Measurements from ENCODE around the gene NEUROG1.

The NEUROG1 gene

DNA sequence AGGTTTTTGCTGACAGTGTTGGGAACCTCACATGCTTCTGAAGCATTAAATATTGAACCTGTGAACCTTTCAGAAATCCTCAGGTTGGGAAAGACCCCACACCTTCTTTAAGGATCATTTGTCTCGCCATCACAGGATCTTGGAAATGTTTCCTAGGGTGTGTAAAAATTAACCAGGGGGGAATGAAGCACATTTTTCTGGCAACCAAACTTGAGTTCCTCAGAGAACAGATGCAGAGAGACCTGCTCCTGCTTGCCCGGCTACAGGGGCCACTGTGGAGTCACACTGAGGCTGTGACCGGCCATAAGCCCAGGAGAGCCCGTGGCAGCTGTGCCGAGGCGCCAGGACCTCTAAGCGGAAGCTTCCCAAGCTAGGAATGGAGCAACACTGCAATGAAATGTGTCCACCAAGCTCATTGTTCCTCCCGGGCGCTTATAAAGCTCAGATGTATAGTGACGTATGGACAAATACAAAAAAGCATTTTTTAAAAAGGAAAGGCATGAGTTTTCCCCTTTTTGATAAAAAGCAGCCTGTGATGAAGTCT is 35.4 kb upstream of the NEUROG1 start:
- H3K9me3 ChIP-seq (ENCODE audit: control insufficient read depth, insufficient read depth, low read depth, low read length), result no peaks in the 10 kb centered on the region
- no peaks in the 10 kb centered on the region for H3K4me1 ChIP-seq (ENCODE audit: control insufficient read depth, insufficient read depth, low read length)
- ChIA-PET POLR2A (no interaction called here), CTCF (interaction anchor here (0.5 to 17.7 kb wide), 12 partner anchors 8 to 1138 kb away, joined by 3 to 575 read pairs (median 4); partner anchors contain the start of genes CXCL14 and SLC25A48)
- no peaks in the 10 kb centered on the region for H3K36me3 ChIP-seq (ENCODE audit: control insufficient read depth in 2 of 2, insufficient read depth in 1 of 2, low read length in 2 of 2)
- no peak overlapping the region for H3K4me3 ChIP-seq (ENCODE audit: low read depth, low read length)
- no peak overlapping the region for H3K27ac ChIP-seq (ENCODE audit: extremely low read depth, low read depth, low read length)
- TF ChIP-seq ZNF175 (tag by site-specific recombination; IDR thresholded peaks at IDR 0.05), result no peak
- TF ChIP-seq ZNF174 (tag by site-specific recombination; IDR thresholded peaks at IDR 0.05), result no peak
- no peak for TF ChIP-seq ZNF2 (tag by site-specific recombination; IDR thresholded peaks at IDR 0.05)
- TF ChIP-seq, protein P1, sequence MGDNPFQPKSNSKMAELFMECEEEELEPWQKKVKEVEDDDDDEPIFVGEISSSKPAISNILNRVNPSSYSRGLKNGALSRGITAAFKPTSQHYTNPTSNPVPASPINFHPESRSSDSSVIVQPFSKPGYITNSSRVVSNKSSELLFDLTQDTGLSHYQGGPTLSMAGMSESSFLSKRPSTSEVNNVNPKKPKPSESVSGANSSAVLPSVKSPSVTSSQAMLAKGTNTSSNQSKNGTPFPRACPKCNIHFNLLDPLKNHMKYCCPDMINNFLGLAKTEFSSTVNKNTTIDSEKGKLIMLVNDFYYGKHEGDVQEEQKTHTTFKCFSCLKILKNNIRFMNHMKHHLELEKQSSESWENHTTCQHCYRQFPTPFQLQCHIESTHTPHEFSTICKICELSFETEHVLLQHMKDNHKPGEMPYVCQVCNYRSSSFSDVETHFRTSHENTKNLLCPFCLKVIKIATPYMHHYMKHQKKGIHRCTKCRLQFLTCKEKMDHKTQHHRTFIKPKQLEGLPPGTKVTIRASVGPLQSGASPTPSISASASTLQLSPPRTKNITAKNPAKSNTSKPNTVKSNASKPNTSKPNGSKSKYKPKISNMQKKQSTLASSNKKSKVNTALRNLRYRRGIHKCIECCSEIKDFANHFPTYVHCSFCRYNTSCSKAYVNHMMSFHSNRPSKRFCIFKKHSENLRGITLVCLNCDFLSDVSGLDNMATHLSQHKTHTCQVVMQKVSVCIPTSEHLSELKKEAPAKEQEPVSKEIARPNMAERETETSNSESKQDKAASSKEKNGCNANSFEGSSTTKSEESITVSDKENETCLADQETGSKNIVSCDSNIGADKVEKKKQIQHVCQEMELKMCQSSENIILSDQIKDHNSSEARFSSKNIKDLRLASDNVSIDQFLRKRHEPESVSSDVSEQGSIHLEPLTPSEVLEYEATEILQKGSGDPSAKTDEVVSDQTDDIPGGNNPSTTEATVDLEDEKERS (tag by site-specific recombination; IDR thresholded peaks at IDR 0.05), result no peak
- no peak for TF ChIP-seq PRDM4 (tag by site-specific recombination; IDR thresholded peaks at IDR 0.05)
- TF ChIP-seq ELK4 (IDR thresholded peaks at IDR 0.05; ENCODE audit: borderline replicate concordance, low read depth, low read length), result no peak
- TF ChIP-seq ZNF843 (tag by site-specific recombination; IDR thresholded peaks at IDR 0.05), result no peak
- no peak for TF ChIP-seq INSM2 (tag by site-specific recombination; IDR thresholded peaks at IDR 0.05)
- no peak for TF ChIP-seq ZNF548 (tag by site-specific recombination; IDR thresholded peaks at IDR 0.05)
- TF ChIP-seq ZNF121 (tag by site-specific recombination; IDR thresholded peaks at IDR 0.05), result no peak

DNA sequence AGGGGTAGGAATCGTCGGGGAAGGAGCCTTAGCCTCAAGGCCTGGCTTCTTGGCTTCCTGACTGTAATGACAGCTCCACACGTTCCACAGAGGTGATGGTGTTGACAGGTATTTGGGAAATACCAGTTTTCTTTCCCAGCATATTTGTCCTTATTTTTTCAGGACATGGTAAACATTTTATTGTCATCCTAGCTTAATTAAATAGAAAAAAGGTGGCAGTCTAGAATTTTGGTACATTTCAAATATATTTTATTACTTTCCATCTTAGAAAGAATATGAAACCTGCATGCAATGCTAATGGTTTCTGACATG is 34.6 kb upstream of the NEUROG1 start:
- POLR2A ChIA-PET, result no interaction called here

More for the DNA sequence above, 34.6 kb upstream of the NEUROG1 start:
- Histone ChIP-seq H3K9me3 (ENCODE audit: control insufficient read depth, insufficient read depth, low read depth, low read length) (no peaks in the 10 kb centered on the region), H3K4me3 (ENCODE audit: low read depth, low read length) (no peak overlapping the region), H3K4me1 (ENCODE audit: control insufficient read depth, insufficient read depth, low read length) (no peaks in the 10 kb centered on the region), H3K36me3 (ENCODE audit: control insufficient read depth in 2 of 2, insufficient read depth in 1 of 2, low read length in 2 of 2) (no peaks in the 10 kb centered on the region), H3K27ac (ENCODE audit: extremely low read depth, low read depth, low read length) (no peak overlapping the region)
- no peak for TF ChIP-seq ZNF658 (tag by site-specific recombination; IDR thresholded peaks at IDR 0.05)
- TF ChIP-seq KLF16 (tag by site-specific recombination; IDR thresholded peaks at IDR 0.05), result no peak
- no peak for TF ChIP-seq ZNF157 (tag by site-specific recombination; IDR thresholded peaks at IDR 0.05)
- no peak for TF ChIP-seq ZSCAN16 (tag by site-specific recombination; IDR thresholded peaks at IDR 0.05)
- no peak for TF ChIP-seq TCF7L2 (IDR thresholded peaks at IDR 0.05; ENCODE audit: borderline replicate concordance, low read depth, low read length)
- TF ChIP-seq ZNF37A (tag by site-specific recombination; IDR thresholded peaks at IDR 0.05), result no peak
- CTCF ChIA-PET, result interaction anchor here (0.6 to 17.7 kb wide), 19 partner anchors 9 to 499 kb away, joined by 3 to 575 read pairs (median 3); partner anchors contain the start of genes CXCL14 and SLC25A48

Data from HEK293 (cell line).